T-cell (primary cell): Measurements from ENCODE around the gene SDHAF3. TPM values are rescaled to one million over a fixed set of nuclear protein-coding genes. Genes with fewer than 3 reads are reported as not detected.
"Not testable (repeated sequence)": the region's sequence is repeated elsewhere in the genome, so short reads cannot be mapped to it uniquely, and the experiment has no call there.

Experiments used
- ATAC-seq, 4 experiments: fragments of 200-7000 bp in 3 of 4; fragments of 150-1000 bp in 1 of 4; cut with Tn5 transposase; replicated peaks in 1 of 4; 1 replicate in 3 of 4; 2 replicates in 1 of 4; pipeline ENCODE4 v1.10.0; 2021; ENCODE audit warnings: moderate library complexity in 3 of 4, mild to moderate bottlenecking in 2 of 4, moderate number of reproducible peaks in 1 of 4
- CTCF ChIA-PET, 2 donors: fragments of 300-600 bp; sonication (Branson Sonifier 250); formaldehyde crosslinking; loops; one replicate each; lab custom pipeline; 2022; ENCODE audit warnings: antibody characterized with exemption in 2 of 2; lab: Charles Lee
- POLR2A ChIA-PET, 2 donors: fragments of 300-600 bp; sonication (Branson Sonifier 250); formaldehyde crosslinking; loops; one replicate each; lab custom pipeline; 2022; ENCODE audit warnings: antibody characterized with exemption in 2 of 2; lab: Charles Lee
- DNase-seq, 35 experiments: peaks; one replicate each; pipeline versions ENCODE4 v3.0.0 to v3.0.0-alpha.2; 2013 to 2023
- H3K27ac ChIP-seq: one replicate; pipeline ENCODE4 v1.5.1; 2013; ENCODE audit warnings: low read length
- H3K27me3 ChIP-seq, 2 experiments: replicated peaks in 1 of 2; 1 replicate in 1 of 2; 2 replicates in 1 of 2; pipeline versions ENCODE4 v1.6.1 to v1.7.0; 2013; ENCODE audit warnings: low read length in 1 of 2, mixed read lengths in 1 of 2; ENCODE audit not compliant: control insufficient read depth in 2 of 2, insufficient read depth in 2 of 2; ENCODE audit errors: extremely low read depth in 1 of 2
- H3K36me3 ChIP-seq, 2 donors: 1 replicate in 1 of 2; 2 replicates in 1 of 2; pipeline versions ENCODE4 v1.6.1 to v1.7.0; 2013; ENCODE audit warnings: low read length in 1 of 2; ENCODE audit not compliant: control insufficient read depth in 2 of 2, insufficient read depth in 1 of 2; ENCODE audit errors: extremely low read depth in 1 of 2
- H3K4me1 ChIP-seq, 2 experiments: 1 replicate in 1 of 2; 2 replicates in 1 of 2; pipeline versions ENCODE4 v1.6.1 to v1.7.0; 2013; ENCODE audit warnings: low read length in 2 of 2, mixed read lengths in 1 of 2; ENCODE audit not compliant: insufficient read depth in 2 of 2, control insufficient read depth in 1 of 2; ENCODE audit errors: extremely low read depth in 1 of 2
- H3K4me3 ChIP-seq, 2 donors: 1 replicate in 1 of 2; 2 replicates in 1 of 2; pipeline versions ENCODE4 v1.5.1 to v1.7.0; 2013; ENCODE audit warnings: mild to moderate bottlenecking in 2 of 2, low read length in 1 of 2, moderate library complexity in 1 of 2; ENCODE audit not compliant: control insufficient read depth in 1 of 2; ENCODE audit errors: extremely low read depth in 1 of 2
- H3K9me3 ChIP-seq: 2 replicates; pipeline ENCODE4 v1.7.0; 2013
- H3K27ac Mint-ChIP-seq, 2 donors: one replicate each; pipeline ENCODE4 v1.8.0; 2020 to 2021; ENCODE audit warnings: mild to moderate bottlenecking in 2 of 2, mixed read lengths in 2 of 2
- H3K27me3 Mint-ChIP-seq, 2 donors: one replicate each; pipeline ENCODE4 v1.8.0; 2021 to 2022; ENCODE audit warnings: mixed read lengths in 2 of 2
- H3K36me3 Mint-ChIP-seq: one replicate; pipeline ENCODE4 v1.8.0; 2021; ENCODE audit warnings: mixed read lengths
- H3K4me1 Mint-ChIP-seq, 3 donors: one replicate each; pipeline ENCODE4 v1.8.0; 2020 to 2022; ENCODE audit warnings: mixed read lengths in 3 of 3, mild to moderate bottlenecking in 1 of 3
- H3K4me3 Mint-ChIP-seq, 3 donors: one replicate each; pipeline ENCODE4 v1.8.0; 2020 to 2022; ENCODE audit warnings: mild to moderate bottlenecking in 3 of 3, mixed read lengths in 3 of 3, moderate library complexity in 3 of 3
- H3K9me3 Mint-ChIP-seq, 3 donors: one replicate each; pipeline ENCODE4 v1.8.0; 2020 to 2022; ENCODE audit warnings: mixed read lengths in 3 of 3
- WGBS: methylation state at CpG from one replicate; pipeline ENCODE4 v1.1.5; 2013; ENCODE audit warnings: missing lambda C conversion rate; ENCODE audit not compliant: insufficient coverage; 5-methylcytosine and 5-hydroxymethylcytosine counted together
- total RNA-seq, 35 experiments: library from RNA in 6 of 35; stranded (reverse) in 6 of 35; fragments of 120-200 nt in 1 of 35; gene quantifications; one replicate each; pipeline versions ENCODE4 v1.2.1 to v1.2.4 and lab custom pipeline; 2013 to 2026

The SDHAF3 gene
- total RNA-seq, 5 donors from 2014 or later (not counting 1 experiment from before 2014, with no cell fraction given), result 11.1 to 15.3 (median 12.0) TPM

- peaks cover 0 to 8% of the 10 kb centered on the region in 2 experiments for H3K4me1 ChIP-seq
- H3K27me3 Mint-ChIP-seq, result no peaks in the 10 kb centered on the region
- H3K36me3 ChIP-seq, result no peaks in the 10 kb centered on the region
- no peak overlapping the region for H3K27ac Mint-ChIP-seq
- H3K9me3 ChIP-seq, result no peaks in the 10 kb centered on the region
- ATAC-seq, result no peak
- WGBS, result 100% methylated on average over 1 of the region's 2 CpGs
- DNase-seq, result no peak
- no peak overlapping the region for H3K4me3 ChIP-seq
- no peak overlapping the region for H3K4me3 Mint-ChIP-seq
- H3K4me1 Mint-ChIP-seq, result peaks cover 20 to 21% (median 20%) of the 10 kb centered on the region in 3 donors
- no peaks in the 10 kb centered on the region for H3K27me3 ChIP-seq
- H3K36me3 Mint-ChIP-seq, result peaks cover 11% of the 10 kb centered on the region
- peaks cover 0 to 4% (median 0%) of the 10 kb centered on the region in 3 donors for H3K9me3 Mint-ChIP-seq
- ChIA-PET CTCF (interaction anchor here in 1 of 2 donors (0.6 kb wide), 1 partner anchor 1252 kb away, joined by 8 read pairs; no protein-coding TSS in a partner anchor), POLR2A (no interaction called here)
- no peak overlapping the region for H3K27ac ChIP-seq
These were observed 15.7 kb downstream of the SDHAF3 start for GRCh38 chr7:97133159-97133558.

- Mint-ChIP-seq H3K4me1 (peaks cover 0 to 4% (median 2%) of the 10 kb centered on the region in 3 donors), H3K36me3 (peaks cover 52% of the 10 kb centered on the region), H3K27me3 (no peaks in the 10 kb centered on the region), H3K4me3 (no peak overlapping the region), H3K27ac (no peak overlapping the region), H3K9me3 (peaks cover 5 to 30% (median 25%) of the 10 kb centered on the region in 3 donors)
- POLR2A ChIA-PET, result no interaction called here
- CTCF ChIA-PET, result no interaction called here
- Histone ChIP-seq H3K27ac (no peak overlapping the region), H3K36me3 (no peaks in the 10 kb centered on the region), H3K4me3 (no peak overlapping the region), H3K4me1 (no peaks in the 10 kb centered on the region), H3K9me3 (no peaks in the 10 kb centered on the region), H3K27me3 (no peaks in the 10 kb centered on the region)
- 96% methylated on average over 8 of the region's 8 CpGs for WGBS
- ATAC-seq (no peak), DNase-seq (no peak)
These were observed 21.3 kb downstream of the SDHAF3 start for GRCh38 chr7:97138830-97139229.

GRCh38 chr7:97145068-97145467, 27.6 kb downstream of the SDHAF3 start:
- POLR2A ChIA-PET, result interaction anchor here in 1 of 2 donors (0.7 kb wide), 1 partner anchor 1632 kb away, joined by 3 read pairs; no protein-coding TSS in a partner anchor
- no peaks in the 10 kb centered on the region for H3K4me1 ChIP-seq
- H3K36me3 ChIP-seq, result no peaks in the 10 kb centered on the region
- ATAC-seq, result no peak
- no CpG with 5 or more reads among the region's 1 CpG for whole genome bisulfite sequencing
- H3K4me3 ChIP-seq, result no peak overlapping the region
- CTCF ChIA-PET, result interaction anchor here (0.7 to 1.1 kb wide), 3 partner anchors 32 to 45 kb away, joined by 3 to 4 read pairs (median 4); no protein-coding TSS in a partner anchor
- peak in 1 of 35 experiments; percentile 36 for DNase-seq
- Mint-ChIP-seq H3K36me3 (peaks cover 36% of the 10 kb centered on the region), H3K4me1 (peaks cover 0 to 7% (median 2%) of the 10 kb centered on the region in 3 donors), H3K9me3 (peaks cover 0 to 15% (median 14%) of the 10 kb centered on the region in 3 donors), H3K4me3 (no peak overlapping the region), H3K27ac (no peak overlapping the region), H3K27me3 (no peaks in the 10 kb centered on the region)
- no peak overlapping the region for H3K27ac ChIP-seq
- no peaks in the 10 kb centered on the region for H3K9me3 ChIP-seq
- no peaks in the 10 kb centered on the region for H3K27me3 ChIP-seq

- ATAC-seq, result no peak
- no peak overlapping the region for H3K27ac Mint-ChIP-seq
- no peak for DNase-seq
- peaks cover 0 to 3% of the 10 kb centered on the region in 2 donors for H3K36me3 ChIP-seq
- H3K36me3 Mint-ChIP-seq, result peaks cover 25% of the 10 kb centered on the region
- WGBS, result no CpG with 5 or more reads among the region's 1 CpG
- H3K27me3 ChIP-seq, result no peaks in the 10 kb centered on the region
- H3K27ac ChIP-seq, result no peak overlapping the region
- H3K4me1 ChIP-seq, result no peaks in the 10 kb centered on the region
- H3K9me3 ChIP-seq, result no peaks in the 10 kb centered on the region
- no peaks in the 10 kb centered on the region for H3K27me3 Mint-ChIP-seq
- H3K9me3 Mint-ChIP-seq, result no peaks in the 10 kb centered on the region
- ChIA-PET CTCF (interaction anchor here in 1 of 2 donors (0.6 kb wide), 1 partner anchor 29 kb away, joined by 3 read pairs; no protein-coding TSS in a partner anchor), POLR2A (no interaction called here)
- no peak overlapping the region for H3K4me3 ChIP-seq
- peaks cover 0 to 11% (median 2%) of the 10 kb centered on the region in 3 donors for H3K4me1 Mint-ChIP-seq
- H3K4me3 Mint-ChIP-seq, result no peak overlapping the region
These were observed 32.3 kb downstream of the SDHAF3 start for GRCh38 chr7:97149843-97150242.

- ATAC-seq, result no peak
- ChIA-PET CTCF (interaction anchor here in 1 of 2 donors (0.6 kb wide), 1 partner anchor 702 kb away, joined by 5 read pairs; no protein-coding TSS in a partner anchor), POLR2A (no interaction called here)
- DNase-seq, result no peak
- peaks cover 0 to 8% (median 4%) of the 10 kb centered on the region in 3 donors for H3K4me1 Mint-ChIP-seq
- H3K4me3 ChIP-seq, result no peak overlapping the region
- no peak overlapping the region for H3K27ac ChIP-seq
- H3K4me3 Mint-ChIP-seq, result no peak overlapping the region
- no peaks in the 10 kb centered on the region for H3K9me3 ChIP-seq
- H3K27me3 ChIP-seq, result no peaks in the 10 kb centered on the region
- peaks cover 46% of the 10 kb centered on the region for H3K36me3 Mint-ChIP-seq
- WGBS, result 60% methylated on average over 1 of the region's 2 CpGs
- H3K4me1 ChIP-seq, result no peaks in the 10 kb centered on the region
- peaks cover 0 to 7% of the 10 kb centered on the region in 2 donors for H3K36me3 ChIP-seq
- peaks cover 0 to 13% (median 4%) of the 10 kb centered on the region in 3 donors for H3K9me3 Mint-ChIP-seq
- no peaks in the 10 kb centered on the region for H3K27me3 Mint-ChIP-seq
- H3K27ac Mint-ChIP-seq, result no peak overlapping the region
These were observed 38.5 kb downstream of the SDHAF3 start for GRCh38 chr7:97155897-97156418.

- H3K27ac Mint-ChIP-seq, H3K4me3 Mint-ChIP-seq, H3K9me3 ChIP-seq, H3K4me1 ChIP-seq, H3K27ac ChIP-seq, ATAC-seq, CTCF ChIA-PET, H3K27me3 Mint-ChIP-seq, H3K36me3 ChIP-seq, H3K27me3 ChIP-seq, DNase-seq, H3K4me3 ChIP-seq, POLR2A ChIA-PET: not testable (repeated sequence)
- H3K4me1 Mint-ChIP-seq, result peaks cover 9 to 10% (median 10%) of the 10 kb centered on the region in 3 donors
- WGBS, result 98% methylated on average over 12 of the region's 26 CpGs
- H3K36me3 Mint-ChIP-seq, result peaks cover 62% of the 10 kb centered on the region
- H3K9me3 Mint-ChIP-seq, result peaks cover 0 to 16% (median 6%) of the 10 kb centered on the region in 3 donors
These were observed 42.5 kb downstream of the SDHAF3 start for GRCh38 chr7:97159984-97160383.
